Measurements from ENCODE around the gene FAM193A.
A peak's percentile ranks its signal among the peaks of the same experiment; 100 is the strongest.
"Not testable (repeated sequence)": the region's sequence is repeated elsewhere in the genome, so short reads cannot be mapped to it uniquely, and the experiment has no call there.

The FAM193A gene

DNA sequence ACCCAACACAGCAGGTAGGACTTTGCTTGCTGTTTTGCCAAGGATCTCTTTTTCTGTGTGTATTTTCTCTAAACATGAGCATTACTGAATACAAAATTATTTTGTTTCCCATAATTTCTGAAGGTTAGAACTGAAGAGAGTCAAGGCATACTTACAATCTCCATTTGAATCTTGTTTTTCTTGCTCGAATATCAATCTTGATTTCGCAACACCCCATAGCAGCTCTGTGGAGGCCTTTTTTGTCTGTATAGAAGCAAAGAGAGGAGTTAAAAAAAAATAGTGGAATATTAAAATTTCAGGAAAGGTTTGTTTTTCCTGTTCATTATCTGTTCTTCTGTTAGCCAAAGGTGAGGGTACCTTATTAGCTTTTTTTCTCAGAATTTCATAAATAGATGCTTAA is 126.8 kb downstream of the FAM193A start:
- no peak for DNase-seq

DNA sequence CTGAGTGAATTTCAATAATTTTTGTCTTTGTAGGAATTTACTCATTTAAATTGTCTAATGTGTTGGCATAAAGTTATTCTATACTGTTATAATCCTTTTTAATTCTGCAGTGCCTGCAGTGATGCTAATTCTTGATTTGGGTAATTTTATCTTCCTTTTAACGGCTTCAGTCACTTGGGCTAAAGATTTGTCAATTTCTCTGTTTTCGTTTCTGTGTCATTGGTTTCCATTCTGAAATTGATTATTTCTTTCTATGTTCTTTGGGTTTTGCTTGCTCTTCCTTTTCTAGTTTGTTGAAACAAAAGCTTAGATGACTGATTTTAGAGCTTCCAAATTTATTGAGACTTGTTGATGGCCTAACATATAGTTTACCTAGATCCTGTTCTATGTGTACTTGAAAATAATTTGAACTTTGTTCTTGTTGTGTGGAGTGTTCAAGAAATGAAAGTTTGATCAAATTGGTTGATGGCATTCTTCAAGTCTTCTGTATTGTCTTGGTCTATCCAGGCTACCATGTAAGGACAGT is 130.3 kb downstream of the FAM193A start:
- no peak for DNase-seq

GRCh38 chr4:2667428-2667827 is 131.0 kb downstream of the FAM193A start:
- no peak for DNase-seq

DNA sequence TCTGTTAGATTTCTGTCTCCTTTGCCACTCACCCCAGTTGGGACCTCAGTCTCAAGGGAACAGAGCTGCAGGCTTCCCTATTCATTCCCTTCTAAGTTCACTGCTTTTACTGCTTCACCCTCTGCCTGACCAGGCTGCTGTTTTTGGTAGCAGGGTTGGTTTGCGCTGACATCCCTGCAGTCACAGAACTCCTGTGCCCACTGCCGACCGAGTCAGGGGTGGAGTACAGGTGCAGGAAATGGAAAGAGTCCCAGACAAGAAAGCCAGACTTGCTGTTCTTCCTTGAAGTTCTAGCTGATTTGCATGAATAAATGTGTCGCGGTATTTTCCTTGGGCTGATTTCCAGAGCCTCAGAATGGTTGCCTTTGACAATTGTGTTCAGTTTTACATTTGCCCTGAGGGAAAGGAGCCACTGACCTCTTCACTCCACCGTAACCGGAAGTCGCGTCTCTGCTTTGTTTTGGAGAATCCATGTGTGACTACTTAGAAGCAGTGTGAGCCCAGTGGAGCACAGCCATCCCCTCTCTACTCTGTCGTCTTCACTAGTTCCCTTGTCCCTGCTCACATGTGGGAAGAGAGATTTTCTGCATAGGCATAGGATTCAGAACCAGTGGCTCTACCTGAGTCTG is 134.9 kb downstream of the FAM193A start:
- DNase-seq, result no peak

DNA sequence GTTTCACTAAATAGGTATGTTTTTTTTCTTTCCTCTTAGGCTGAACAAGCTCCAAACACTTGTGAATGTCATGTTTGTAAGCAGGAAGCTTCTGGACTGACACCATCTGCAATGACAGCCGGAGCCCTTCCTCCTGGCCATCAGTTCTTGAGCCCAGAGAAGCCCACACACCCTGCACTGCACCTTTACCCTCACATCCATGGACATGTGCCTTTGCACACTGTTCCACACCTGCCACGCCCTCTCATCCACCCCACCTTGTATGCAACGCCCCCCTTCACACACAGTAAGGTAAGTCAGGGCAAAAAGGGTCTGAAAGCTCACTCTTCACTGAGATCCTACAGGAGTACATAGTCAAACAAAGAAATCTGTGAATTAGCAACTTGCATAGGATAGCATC is 135.6 kb downstream of the FAM193A start:
- no peak for DNase-seq

- no peak for DNase-seq
Observed at GRCh38 chr4:2672700-2673099, 136.3 kb downstream of the FAM193A start.

DNA sequence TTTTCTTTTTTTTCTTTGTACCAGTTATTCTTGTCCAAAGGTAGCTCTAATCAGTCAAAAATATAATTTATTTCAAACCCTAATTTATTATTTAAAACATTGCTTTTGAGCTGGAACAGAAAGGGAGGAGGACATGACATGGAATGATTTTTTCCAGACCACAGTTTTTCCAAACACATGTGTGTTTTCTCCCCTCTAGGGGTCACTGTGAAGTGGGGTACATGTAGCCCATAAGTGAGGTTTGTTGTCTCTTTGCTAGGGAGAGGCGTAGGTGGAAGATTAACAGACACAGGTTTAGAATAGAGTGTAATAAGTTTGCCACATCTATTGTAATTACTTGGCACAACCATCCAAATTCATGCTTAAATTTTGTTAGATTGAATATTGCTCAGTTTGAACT is 136.7 kb downstream of the FAM193A start:
- DNase-seq, result no peak

DNA sequence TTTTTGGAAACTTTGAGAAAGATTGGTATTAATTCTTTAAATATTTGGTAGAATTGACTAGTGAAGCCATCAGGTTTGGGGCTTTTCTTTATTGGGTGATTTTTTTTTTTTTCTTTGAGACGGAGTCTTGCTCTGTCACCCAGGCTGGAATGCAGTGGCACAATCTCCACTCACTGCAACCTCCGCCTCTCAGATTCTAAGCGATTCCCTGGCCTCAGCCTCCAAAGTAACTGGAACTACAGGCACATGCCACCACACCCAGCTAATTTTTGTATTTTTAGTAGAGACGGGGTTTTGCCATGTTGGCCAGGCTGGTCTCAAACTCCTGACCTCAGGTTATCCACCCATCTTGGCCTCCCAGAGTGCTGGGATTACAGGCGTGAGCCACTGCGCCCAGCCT is 143.3 kb downstream of the FAM193A start:
- DNase-seq, result not testable (repeated sequence)

- DNase-seq, result no peak
Observed at GRCh38 chr4:2684486-2684885, 148.0 kb downstream of the FAM193A start.

GRCh38 chr4:2685541-2685940 is 149.1 kb downstream of the FAM193A start:
- no peak for DNase-seq

DNA sequence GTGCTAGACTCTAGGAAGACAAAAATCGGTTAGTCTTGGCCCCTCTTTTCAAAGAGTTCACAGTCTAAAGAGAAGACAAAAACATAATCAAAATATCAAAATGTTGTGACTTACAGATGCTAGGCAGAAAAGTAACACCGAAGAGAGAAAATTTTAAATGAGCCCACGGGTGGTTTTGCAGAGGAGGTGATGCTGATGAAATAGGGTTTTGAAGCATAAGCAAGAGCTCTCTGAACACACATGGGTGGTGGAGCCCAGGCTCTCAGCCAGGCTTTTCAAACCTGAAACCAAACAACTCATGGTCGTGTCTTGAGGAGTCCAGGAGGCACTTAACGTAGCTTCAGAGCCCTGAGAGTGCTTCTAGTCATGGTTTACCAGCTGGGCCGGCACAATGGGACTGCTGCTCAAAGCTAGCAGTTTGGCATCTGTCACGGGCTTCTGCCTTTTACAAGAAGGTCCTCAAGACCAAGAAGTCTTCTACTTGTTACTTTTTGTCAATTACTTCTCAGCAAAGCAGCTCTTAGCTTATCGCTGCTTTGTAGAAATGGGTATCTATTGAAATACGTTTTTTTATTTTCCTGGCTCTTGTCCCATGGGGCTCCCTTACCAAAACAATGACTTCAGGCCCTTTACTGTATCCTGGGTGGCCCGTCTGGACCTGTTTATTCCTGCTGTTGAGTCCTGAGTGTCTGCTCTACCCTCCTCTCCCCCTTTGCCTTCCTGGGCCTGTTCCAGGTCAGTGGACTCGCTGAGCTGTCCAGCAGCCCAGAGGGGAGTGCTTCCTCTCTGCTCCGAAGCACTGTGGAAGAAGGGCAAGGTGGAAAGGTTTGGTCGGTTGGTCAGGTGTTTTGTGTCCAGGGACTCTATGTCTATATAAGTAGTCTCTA is 150.2 kb downstream of the FAM193A start:
- DNase-seq, result no peak

DNA sequence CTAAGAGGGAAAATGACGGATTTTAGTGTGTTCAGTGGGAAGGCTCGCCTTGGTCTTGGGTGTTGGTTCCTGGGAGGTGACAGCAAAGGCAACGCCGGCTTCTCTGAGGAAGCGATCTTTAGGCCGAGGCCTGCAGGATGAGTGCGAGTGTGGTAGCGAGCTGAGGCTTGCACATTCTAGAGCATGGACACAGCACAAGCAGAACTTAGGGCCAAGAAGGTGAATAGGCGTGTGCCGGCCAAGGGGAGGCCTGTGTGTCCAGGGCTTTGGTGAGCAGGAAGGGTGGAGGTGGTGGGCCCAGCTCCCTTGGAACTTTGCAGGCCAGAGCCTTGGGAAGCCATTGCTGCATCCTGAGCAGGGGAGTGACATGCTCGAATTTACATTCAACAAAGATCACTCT is 151.8 kb downstream of the FAM193A start:
- no peak for DNase-seq

- DNase-seq, result no peak
Observed at GRCh38 chr4:2688697-2689096, 152.2 kb downstream of the FAM193A start.

GRCh38 chr4:2689114-2689513 is 152.7 kb downstream of the FAM193A start:
- no peak for DNase-seq

DNA sequence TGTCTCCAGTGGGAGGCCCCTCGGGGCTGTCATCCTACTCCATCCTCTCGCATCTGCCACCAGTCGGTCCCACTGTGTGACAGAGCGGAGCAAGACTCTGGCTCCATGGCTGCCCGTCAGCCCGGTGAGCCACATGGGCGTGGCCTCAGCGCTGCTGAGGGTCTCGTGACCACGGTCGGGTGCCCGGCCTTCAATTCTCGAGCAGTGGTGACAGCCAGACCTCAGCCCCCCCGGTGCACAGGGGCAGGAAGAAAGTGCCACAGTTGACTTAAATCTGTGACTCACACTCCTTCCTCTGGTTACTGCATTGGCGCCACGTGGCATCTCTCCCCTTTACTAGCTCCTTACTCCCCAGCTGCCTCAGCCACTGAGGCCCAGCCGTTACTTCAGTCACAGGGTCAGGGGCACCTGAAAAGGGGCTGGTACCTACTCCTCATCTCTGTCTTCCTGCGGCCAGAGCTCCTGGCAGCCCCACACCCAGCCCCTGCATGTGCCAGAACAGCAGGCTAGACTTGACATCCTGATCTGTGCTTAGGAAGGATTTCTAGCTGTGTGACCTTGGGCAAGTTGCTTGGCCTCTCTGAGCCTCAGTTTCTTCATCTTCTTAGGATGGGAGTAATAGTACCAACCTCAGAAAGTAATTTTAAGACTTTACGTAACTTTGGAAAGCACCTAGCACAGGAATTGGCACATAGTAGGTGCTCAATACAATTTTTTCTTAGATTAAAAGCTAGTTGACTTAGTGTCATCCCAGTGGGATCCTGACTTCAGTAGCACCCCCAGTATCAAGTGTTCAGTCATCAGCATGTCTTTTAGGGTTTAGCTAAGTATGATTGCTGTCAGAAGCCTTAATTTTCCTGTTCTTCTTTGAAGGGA is 153.6 kb downstream of the FAM193A start:
- DNase-seq, result peak; percentile 21

DNA sequence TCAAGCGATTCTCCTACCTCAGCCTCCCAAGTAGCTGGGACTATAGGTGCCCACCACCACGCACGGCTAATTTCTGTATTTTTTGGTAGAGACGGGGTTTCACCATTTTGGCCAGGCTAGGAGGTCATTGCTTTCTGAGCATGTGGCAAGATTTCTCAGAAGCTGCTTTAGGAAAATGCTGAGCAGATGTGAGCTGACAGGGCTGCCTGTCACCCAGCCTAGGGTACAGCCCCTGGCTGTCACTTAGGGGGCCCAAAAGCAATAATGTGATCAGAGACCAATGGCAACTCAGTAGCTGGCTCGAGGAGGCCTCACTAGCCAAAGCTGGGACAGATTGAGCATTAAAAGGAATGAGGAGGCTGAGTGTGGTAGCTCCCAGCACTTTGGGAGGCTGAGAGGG is 154.9 kb downstream of the FAM193A start:
- DNase-seq, result no peak

GRCh38 chr4:2691952-2692435 is 155.5 kb downstream of the FAM193A start:
- DNase-seq, result no peak

DNA sequence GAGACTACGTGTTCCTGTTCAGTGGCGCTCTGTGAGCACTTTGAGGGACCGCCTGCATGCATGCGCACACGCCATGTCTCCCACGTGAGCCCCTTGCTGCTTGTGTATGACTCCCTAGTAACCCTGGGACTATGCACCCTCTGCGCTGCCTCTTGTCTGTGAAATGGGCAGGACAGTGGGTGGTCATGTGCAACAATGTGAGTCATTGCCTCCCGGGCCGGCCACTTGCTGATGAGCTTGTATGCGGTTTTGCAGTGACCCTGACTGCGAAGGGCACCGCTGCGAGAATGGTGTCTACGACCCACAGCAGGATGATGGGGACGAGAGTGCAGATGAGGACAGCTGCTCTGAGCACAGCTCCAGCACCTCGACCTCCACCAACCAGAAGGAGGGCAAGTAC is 158.2 kb downstream of the FAM193A start:
- DNase-seq, result no peak

GRCh38 chr4:2695346-2696060 is 159.1 kb downstream of the FAM193A start:
- DNase-seq, result no peak

GRCh38 chr4:2696423-2696822 is 160.0 kb downstream of the FAM193A start:
- no peak for DNase-seq

DNA sequence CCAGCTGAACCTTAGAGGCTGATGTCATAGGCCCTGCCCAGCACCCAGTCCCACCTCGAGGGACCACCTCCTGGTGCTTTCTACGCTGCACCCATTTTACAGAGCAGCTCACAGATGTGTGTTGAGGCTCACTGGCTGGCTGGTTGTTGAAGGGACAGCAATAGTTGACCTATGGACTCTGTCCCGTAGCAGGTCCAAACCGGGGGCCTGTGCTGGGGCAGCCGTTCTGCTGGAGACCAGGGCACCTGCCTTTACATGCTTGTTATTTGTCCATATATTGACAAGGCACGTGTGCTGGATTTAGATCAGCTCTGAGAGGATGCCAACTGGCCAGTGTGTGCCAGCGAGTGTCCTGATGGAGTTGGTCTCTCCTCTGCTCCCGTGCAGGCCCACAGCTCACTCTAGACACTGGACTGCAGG is 161.6 kb downstream of the FAM193A start:
- DNase-seq, result no peak

- DNase-seq, result no peak
Observed at GRCh38 chr4:2698504-2698903, 162.1 kb downstream of the FAM193A start.

All from CD4-positive, alpha-beta T cell treated with Interleukin-4 for 4 hours (primary cell).